Stimulated activated CD4-positive, alpha-beta T cell treated with anti-CD3 and anti-CD28 coated beads, Interleukin-15, amount 100 ng/mL, for 1 hour (primary cell): ENCODE measurements around the gene NPY4R2.
"Not testable (repeated sequence)": the region's sequence is repeated elsewhere in the genome, so short reads cannot be mapped to it uniquely, and the experiment has no call there.

Source experiments
- DNase-seq, 2 donors: peaks; one replicate each; pipeline ENCODE4 v3.0.0-alpha.2; 2020; ENCODE audit warnings: low read depth in 1 of 2, low spot score in 1 of 2

Gene NPY4R2

GRCh38 chr10:47918475-47918874 is at the start of gene NPY4R2:
Gene NPY4R2 (plus strand): TSS chr10:47918662. CDS start chr10:47921988, 3,326 bp downstream.
- DNase-seq = not testable (repeated sequence)

- not testable (repeated sequence) for DNase-seq
Measured at GRCh38 chr10:47870887-47871286, 47.6 kb upstream of the NPY4R2 start.

GRCh38 chr10:47871485-47872180 is 46.8 kb upstream of the NPY4R2 start:
- DNase-seq = not testable (repeated sequence)

- DNase-seq = not testable (repeated sequence)
Measured at GRCh38 chr10:47872236-47872635, 46.2 kb upstream of the NPY4R2 start.

GRCh38 chr10:47884239-47884638 is 34.2 kb upstream of the NPY4R2 start:
- not testable (repeated sequence) for DNase-seq

GRCh38 chr10:47884934-47885333 is 33.5 kb upstream of the NPY4R2 start:
- not testable (repeated sequence) for DNase-seq

GRCh38 chr10:47886356-47886755 is 32.1 kb upstream of the NPY4R2 start:
- DNase-seq = not testable (repeated sequence)

- DNase-seq = not testable (repeated sequence)
Measured at GRCh38 chr10:47886827-47887226, 31.6 kb upstream of the NPY4R2 start.

- not testable (repeated sequence) for DNase-seq
Measured at GRCh38 chr10:47890737-47891136, 27.7 kb upstream of the NPY4R2 start.

- DNase-seq = not testable (repeated sequence)
Measured at GRCh38 chr10:47892494-47893261, 25.8 kb upstream of the NPY4R2 start.

GRCh38 chr10:47894571-47894970 is 23.9 kb upstream of the NPY4R2 start:
- not testable (repeated sequence) for DNase-seq

- DNase-seq = not testable (repeated sequence)
Measured at GRCh38 chr10:47897813-47898212, 20.6 kb upstream of the NPY4R2 start.

GRCh38 chr10:47909333-47909732 is 9.1 kb upstream of the NPY4R2 start:
- DNase-seq = not testable (repeated sequence)

GRCh38 chr10:47910486-47910885 is 8.0 kb upstream of the NPY4R2 start:
- DNase-seq = not testable (repeated sequence)

GRCh38 chr10:47914052-47914451 is 4.4 kb upstream of the NPY4R2 start:
- not testable (repeated sequence) for DNase-seq

- DNase-seq = not testable (repeated sequence)
Measured at GRCh38 chr10:47915849-47916548, 2.5 kb upstream of the NPY4R2 start.

- not testable (repeated sequence) for DNase-seq
Measured at GRCh38 chr10:47920610-47921009, 2.1 kb downstream of the NPY4R2 start.

GRCh38 chr10:47922503-47922902 is 4.0 kb downstream of the NPY4R2 start:
- DNase-seq = not testable (repeated sequence)

- not testable (repeated sequence) for DNase-seq
Measured at GRCh38 chr10:47924628-47925027, 6.2 kb downstream of the NPY4R2 start.

GRCh38 chr10:47927147-47927916 is 8.9 kb downstream of the NPY4R2 start:
- DNase-seq = not testable (repeated sequence)

GRCh38 chr10:47928225-47928624 is 9.8 kb downstream of the NPY4R2 start:
- DNase-seq = not testable (repeated sequence)
